NCI-H2081 (cell line): ENCODE results near the gene SLC43A1.

Source experiments
- DNase-seq, 2 experiments: peaks; one replicate each; lab custom pipeline; 2025; lab: John Stamatoyannopoulos, UW

The SLC43A1 gene

GRCh38 chr11:57497303-57498247 lies 17.9 kb downstream of the SLC43A1 start:
- no peak for DNase-seq

DNA sequence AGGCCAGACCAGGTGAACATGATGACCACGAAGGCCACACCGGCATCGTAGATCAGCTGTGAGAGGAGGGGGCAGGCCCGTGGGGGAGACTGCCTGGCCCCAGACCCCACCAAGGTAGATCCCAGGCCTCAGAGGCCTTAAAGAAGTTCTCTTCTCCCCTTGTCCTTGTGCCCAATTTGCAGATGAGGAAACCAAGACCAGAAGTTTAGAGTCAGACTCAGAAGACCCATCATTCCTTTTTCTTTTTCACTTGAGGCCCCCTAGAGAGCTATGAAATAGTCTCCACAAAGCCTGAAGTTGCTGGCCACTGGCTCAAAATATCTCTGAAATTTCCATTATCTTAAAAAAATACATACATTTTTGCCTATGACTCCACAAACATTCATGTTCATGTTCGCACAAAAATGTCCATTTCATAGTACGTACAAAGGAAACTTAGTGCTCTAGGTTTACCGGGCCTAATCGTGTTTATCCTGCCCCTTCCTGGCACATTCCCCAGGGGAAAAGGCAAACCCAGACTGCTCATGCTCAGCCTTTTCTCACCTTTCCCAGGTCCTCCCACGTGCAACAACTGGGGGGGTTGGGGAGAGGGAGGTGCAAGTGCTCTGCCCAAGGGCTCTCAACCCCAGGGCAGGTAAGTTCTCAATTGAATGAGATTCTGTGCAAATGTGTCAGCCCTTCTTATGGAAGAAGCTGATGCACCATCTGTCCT lies 19.2 kb downstream of the SLC43A1 start:
- DNase-seq: no peak

GRCh38 chr11:57493507-57494503 lies 21.7 kb downstream of the SLC43A1 start:
- DNase-seq: peak; percentile 38 to 48

GRCh38 chr11:57491371-57492061 lies 24.0 kb downstream of the SLC43A1 start:
- peak in 1 of 2 experiments; percentile 4 for DNase-seq

DNA sequence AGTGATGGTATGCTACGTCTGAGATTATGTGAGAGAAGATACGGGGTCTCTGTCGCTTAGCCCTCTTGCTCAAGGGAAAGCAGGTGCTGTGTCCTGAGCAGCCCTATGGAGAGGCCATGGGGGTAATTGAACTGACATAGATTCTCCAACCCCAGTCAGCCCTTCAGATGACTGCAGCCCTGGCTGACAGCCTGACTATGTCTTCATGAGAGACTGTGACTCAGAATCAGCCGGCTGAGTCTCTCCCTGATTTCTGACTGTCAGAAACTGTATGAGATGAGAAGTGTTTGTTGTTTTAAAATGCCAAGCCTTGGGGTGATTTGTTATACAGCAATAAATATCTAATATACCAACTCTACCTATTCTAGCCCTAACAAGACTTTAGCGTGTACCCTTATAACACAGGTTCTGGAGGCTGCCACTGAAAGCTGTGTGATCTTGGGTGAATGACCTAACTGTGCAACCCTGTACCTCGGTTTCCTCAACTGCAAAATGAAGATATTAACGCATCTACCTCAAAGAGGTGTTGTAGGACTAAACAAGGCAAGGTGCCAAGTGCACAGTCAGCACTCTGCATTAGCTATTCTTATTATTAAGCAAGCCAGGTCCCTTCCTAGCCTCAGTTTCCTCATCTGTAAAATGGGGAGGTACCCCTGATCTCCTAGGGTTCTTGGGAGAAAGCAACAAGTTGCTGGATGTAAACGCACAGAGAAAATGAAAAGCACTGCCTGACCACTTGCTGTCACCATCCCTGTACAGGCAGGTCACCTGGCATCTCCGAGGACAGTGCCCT lies 24.9 kb downstream of the SLC43A1 start:
- no peak for DNase-seq

DNA sequence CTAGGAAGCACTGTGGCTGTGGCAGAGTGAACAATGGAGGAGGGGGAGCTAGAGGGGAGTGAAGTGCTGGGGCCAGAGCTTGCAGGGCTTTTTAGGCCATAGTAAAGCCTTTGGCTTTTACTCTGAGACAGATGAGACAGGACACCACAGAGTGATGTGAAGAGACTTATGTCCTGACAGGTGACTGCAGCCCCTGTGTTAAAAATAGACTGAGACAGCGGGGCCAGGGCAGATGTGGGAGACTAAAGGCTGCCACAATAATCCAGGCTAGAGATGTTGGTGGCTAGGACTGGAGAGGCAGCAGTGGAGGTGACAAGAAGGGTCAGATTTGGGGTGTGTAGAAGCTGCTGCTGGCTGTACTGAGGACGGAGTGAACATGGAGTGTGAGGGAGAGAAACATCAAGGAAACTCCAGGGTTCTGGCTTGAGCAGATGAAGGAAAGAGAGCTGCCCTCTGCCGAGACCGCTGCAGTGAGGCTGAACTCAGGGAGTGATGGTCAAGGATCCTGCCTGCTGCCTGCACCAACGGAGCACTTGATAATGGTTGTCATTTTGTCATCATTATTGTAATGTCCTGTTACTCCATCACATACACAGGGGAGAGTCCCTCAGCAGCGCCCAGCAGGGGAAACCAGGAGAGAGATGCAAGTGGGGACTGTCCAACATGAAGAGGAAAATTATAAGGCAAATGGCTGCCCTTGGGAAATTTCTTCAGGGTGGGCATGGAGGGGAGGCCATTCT lies 27.4 kb downstream of the SLC43A1 start:
- no peak for DNase-seq

DNA sequence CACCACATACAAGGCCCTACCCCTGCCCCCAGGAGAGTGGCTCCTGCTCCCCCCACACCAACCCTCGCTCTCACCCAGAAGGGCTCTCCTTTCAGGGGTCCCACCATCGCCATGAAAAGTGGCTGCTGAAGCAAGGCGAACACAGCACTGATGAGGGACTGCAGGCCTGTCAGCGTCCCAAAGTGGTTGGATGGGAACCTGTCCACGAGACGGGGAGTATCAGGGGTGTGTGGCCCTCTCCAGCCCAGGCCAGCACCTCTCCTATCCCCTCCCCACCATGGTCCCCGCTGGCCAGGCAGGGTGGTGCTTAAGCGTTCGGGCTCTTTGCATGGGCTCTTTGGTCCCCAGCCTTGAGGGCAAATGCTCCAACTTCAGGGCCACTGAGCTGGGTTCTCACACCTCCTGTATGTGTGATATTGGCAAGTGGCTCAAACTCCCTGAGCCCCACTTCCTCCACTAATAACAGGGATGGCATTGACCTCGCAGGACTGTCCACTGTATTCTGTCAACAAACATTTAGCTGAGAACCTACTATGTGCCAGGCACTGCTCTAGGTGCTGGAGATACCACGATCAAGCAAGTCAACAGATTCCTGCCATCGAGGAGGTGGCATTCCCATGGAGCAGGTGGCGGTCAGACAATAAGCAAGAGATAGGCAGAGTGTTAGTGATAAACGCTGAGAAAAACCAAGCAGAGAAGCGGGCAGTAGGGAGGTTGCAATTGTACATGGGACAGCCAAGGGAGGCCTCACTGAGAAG lies 28.3 kb downstream of the SLC43A1 start:
- DNase-seq: no peak

DNA sequence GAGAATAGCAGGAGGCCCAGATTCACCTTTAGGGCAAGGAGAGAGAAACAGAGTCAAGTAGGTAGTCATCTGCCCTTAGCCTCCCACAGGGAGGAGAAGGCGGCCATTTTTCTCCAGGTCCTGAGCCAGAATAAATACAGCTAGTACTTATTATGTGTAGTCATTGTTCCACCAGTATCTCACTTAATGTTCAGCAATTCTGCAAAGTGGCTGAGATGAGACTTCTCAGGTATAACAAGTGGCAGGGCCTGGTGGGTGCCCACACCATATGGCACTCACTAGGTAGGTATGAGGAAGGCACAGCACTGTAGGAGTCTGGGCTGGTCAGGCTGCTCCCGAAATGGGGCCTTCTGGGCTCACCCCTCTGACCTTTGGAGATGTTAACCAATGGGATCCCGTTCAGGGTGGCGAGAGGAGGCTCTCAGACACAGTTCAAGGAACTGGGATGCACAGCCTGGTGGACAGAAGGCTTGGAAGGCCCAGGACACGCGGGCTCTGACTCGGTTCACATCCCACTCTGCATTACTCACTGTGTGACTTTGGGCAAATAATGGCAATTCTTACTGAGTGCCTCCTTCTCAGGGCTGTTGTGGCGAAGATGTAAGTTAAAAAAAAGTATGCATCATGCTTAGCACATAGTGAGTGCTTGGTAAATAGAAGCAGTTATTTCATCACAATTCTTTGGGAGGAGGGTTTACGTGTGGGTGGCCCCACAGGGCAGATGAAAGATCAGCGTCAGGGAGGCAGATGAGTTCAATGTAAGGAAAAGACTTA lies 30.1 kb downstream of the SLC43A1 start:
- DNase-seq: no peak

- no peak for DNase-seq
These were observed 31.3 kb downstream of the SLC43A1 start for GRCh38 chr11:57484141-57484710.

- no peak for DNase-seq
These were observed 32.0 kb downstream of the SLC43A1 start for GRCh38 chr11:57483562-57483918.

DNA sequence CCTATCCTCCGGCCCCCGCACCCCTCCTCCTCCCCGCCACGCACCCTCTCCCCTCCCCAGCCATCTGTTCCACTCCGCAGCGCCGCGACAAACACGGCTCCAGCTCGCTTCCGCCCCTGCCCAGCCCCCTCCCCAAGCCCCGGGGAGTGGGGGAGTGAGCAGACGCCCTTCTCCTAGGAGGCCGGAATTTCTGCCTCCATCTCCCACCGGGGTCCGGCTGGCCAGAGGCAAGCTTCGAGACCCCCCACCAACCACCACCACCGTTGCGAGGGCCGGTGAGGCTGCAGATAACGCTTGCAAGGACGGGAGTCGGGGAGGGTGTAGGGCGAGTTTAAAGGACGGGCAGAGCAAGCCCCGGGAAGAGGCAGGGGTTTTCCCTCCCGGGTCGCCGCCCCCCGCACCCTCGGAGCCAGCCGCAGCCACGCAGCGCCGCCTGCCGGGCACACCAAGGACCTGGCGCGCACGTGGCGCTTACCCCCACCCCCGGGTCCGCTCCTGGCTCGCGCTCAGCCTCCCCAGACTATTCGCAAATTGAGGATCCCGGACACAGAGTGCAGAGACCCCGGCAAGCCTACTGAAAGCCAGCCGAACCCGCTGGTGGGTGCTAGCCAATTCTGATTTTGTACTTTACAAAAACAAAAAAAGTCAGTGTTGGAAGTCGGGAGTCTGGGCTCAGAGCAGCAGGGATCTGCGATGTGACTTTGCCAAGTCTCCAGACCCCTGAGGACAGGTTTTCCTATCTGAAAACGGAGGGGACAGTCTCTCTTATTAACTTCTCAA lies 32.5 kb downstream of the SLC43A1 start:
- DNase-seq: no peak

GRCh38 chr11:57481915-57482781 lies 33.4 kb downstream of the SLC43A1 start:
- DNase-seq: no peak

DNA sequence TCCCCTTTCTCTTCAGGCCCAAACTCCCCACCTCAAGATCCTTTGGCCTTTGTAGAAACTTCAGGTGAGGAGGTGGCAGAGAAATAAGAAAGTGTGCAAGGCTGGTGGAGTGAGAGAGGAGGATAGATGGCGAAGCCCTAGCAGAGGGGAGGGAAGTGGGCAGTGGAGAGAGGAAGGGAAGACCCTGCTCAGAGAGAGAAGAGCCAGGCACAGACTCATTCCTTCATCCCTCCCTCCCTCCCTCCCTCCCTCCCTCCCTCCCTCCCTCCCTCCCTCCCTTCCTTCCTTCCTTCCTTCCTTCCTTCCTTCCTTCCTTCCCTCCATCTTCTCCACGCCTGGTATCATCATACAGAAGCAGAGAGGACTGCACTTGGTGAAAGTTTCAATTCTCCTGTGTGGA lies 34.2 kb downstream of the SLC43A1 start:
- no peak for DNase-seq

DNA sequence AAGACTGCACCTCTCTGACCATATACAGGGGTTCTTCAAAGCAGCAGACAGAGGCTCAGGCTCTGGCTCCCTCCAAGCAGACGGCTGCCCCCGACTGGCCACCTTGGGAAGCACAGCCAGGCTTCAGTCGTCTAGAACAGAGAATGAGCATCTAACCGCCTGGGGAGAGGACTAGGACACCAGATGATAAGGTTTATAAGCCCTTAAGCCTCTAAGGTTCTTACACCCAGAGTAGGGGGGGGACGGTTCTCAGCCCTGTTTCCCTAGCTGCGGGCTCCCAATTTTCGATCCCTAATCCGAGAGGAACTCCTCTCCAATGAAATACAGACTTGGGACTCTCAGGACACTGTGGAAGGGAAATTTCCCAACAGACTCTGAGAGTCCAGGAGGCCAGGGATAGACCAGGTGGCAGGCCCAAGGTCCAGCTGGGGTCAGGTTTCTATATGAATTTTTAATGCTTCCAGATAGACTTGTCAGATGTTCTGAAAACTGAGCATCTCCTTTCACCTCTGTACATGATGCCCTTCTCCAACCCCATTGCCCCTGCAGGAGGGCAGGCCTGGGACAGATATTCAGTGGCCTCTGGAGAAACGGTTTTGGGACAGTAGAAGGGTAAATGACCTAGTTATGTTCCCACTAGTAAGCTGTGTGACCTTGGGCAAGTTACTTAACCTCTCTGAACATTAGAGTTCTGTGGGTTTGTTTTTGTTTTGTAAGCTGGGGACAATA lies 34.9 kb downstream of the SLC43A1 start:
- DNase-seq: peak in 1 of 2 experiments; percentile 4

GRCh38 chr11:57479911-57480310 lies 35.6 kb downstream of the SLC43A1 start:
- no peak for DNase-seq
